ENCODE results near the gene RASSF8. TPM values are rescaled to one million over a fixed set of nuclear protein-coding genes. Genes with fewer than 3 reads are reported as not detected.
A peak's percentile ranks its signal among the peaks of the same experiment; 100 is the strongest.

RASSF8 gene
- total RNA-seq, 6 donors from 2014 or later = 23.0 to 78.5 (median 60.7) TPM

- ATAC-seq (ENCODE audit: low FRiP score in 2 of 2) (no peak), DNase-seq (no peak)
- no peaks in the 10 kb centered on the region for H3K27me3 ChIP-seq
- H3K27ac ChIP-seq = peak overlapping the region in 3 of 4 donors; percentile 3 to 45 (median 12)
- WGBS, 2 donors = 78 to 87% methylated on average over 2 of the region's 2 CpGs
- peaks cover 15 to 34% (median 20%) of the 10 kb centered on the region in 4 donors for H3K4me1 ChIP-seq
- H3K36me3 ChIP-seq = no peaks in the 10 kb centered on the region
- no peaks in the 10 kb centered on the region for H3K9me3 ChIP-seq
- TF ChIP-seq, protein P1, sequence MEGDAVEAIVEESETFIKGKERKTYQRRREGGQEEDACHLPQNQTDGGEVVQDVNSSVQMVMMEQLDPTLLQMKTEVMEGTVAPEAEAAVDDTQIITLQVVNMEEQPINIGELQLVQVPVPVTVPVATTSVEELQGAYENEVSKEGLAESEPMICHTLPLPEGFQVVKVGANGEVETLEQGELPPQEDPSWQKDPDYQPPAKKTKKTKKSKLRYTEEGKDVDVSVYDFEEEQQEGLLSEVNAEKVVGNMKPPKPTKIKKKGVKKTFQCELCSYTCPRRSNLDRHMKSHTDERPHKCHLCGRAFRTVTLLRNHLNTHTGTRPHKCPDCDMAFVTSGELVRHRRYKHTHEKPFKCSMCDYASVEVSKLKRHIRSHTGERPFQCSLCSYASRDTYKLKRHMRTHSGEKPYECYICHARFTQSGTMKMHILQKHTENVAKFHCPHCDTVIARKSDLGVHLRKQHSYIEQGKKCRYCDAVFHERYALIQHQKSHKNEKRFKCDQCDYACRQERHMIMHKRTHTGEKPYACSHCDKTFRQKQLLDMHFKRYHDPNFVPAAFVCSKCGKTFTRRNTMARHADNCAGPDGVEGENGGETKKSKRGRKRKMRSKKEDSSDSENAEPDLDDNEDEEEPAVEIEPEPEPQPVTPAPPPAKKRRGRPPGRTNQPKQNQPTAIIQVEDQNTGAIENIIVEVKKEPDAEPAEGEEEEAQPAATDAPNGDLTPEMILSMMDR (IDR thresholded peaks at IDR 0.05) = no peak
- TF ChIP-seq EP300 (IDR thresholded peaks at IDR 0.05) = no peak
- TF ChIP-seq POLR2A (IDR thresholded peaks at IDR 0.05) = no peak
- TF ChIP-seq POLR2AphosphoS5 (IDR thresholded peaks at IDR 0.05) = no peak
- H3K4me3 ChIP-seq = no peak overlapping the region
Observed at GRCh38 chr12:25994901-25995625, 36.6 kb downstream of the RASSF8 start.

DNA sequence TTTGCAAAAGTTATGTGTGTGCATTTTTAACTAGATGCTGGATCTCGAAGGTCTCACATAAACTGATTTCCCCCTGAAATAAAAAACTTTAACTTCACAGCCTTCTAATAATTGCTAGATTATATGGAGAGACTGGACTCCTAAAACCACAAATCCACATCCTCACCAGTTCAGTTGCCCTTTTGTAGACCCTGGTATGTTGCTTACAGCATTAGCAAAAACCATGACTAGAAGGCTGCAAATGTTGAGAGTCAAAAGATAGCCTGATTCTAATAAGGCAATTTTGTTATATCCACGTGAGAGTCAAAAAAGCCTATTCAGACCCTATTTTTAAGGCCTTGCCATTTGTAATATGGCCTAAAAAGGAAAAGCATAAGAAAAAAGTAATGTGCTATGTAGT, 37.4 kb downstream of the RASSF8 start:
- ATAC-seq (ENCODE audit: low FRiP score in 2 of 2) = no peak
- Histone ChIP-seq H3K4me1 (peaks cover 15 to 33% (median 20%) of the 10 kb centered on the region in 4 donors), H3K36me3 (no peaks in the 10 kb centered on the region), H3K4me3 (no peak overlapping the region), H3K27me3 (no peaks in the 10 kb centered on the region), H3K27ac (peak overlapping the region in 1 of 4 donors; percentile 56), H3K9me3 (no peaks in the 10 kb centered on the region)
- DNase-seq = no peak
- TF ChIP-seq POLR2A (IDR thresholded peaks at IDR 0.05) (no peak), EP300 (IDR thresholded peaks at IDR 0.05) (no peak), POLR2AphosphoS5 (IDR thresholded peaks at IDR 0.05) (no peak)
- TF ChIP-seq, protein P1 (IDR thresholded peaks at IDR 0.05) = no peak
- WGBS, 2 donors = 92% methylated on average over 2 of the region's 2 CpGs

- no peak overlapping the region for H3K4me3 ChIP-seq
- H3K9me3 ChIP-seq = no peaks in the 10 kb centered on the region
- no peaks in the 10 kb centered on the region for H3K27me3 ChIP-seq
- no peaks in the 10 kb centered on the region for H3K36me3 ChIP-seq
- ATAC-seq (ENCODE audit: low FRiP score in 2 of 2) (no peak), DNase-seq (no peak)
- TF ChIP-seq, protein P1 (IDR thresholded peaks at IDR 0.05) = no peak
- TF ChIP-seq POLR2A (IDR thresholded peaks at IDR 0.05) (no peak), EP300 (IDR thresholded peaks at IDR 0.05) (no peak), POLR2AphosphoS5 (IDR thresholded peaks at IDR 0.05) (no peak)
- peak overlapping the region in 1 of 4 donors; percentile 56 for H3K27ac ChIP-seq
- 67 to 91% methylated on average over 1 of the region's 1 CpG for WGBS, 2 donors
- H3K4me1 ChIP-seq = peaks cover 11 to 26% (median 18%) of the 10 kb centered on the region in 4 donors
Observed at GRCh38 chr12:25996677-25997076, 38.2 kb downstream of the RASSF8 start.

GRCh38 chr12:25997201-25997963, 38.9 kb downstream of the RASSF8 start:
- Histone ChIP-seq H3K27me3 (no peaks in the 10 kb centered on the region), H3K4me3 (no peak overlapping the region), H3K4me1 (peaks cover 7 to 26% (median 16%) of the 10 kb centered on the region in 4 donors), H3K36me3 (no peaks in the 10 kb centered on the region), H3K27ac (no peak overlapping the region), H3K9me3 (no peaks in the 10 kb centered on the region)
- TF ChIP-seq POLR2A (IDR thresholded peaks at IDR 0.05) = no peak
- no peak for TF ChIP-seq EP300 (IDR thresholded peaks at IDR 0.05)
- TF ChIP-seq POLR2AphosphoS5 (IDR thresholded peaks at IDR 0.05) = no peak
- TF ChIP-seq, protein P1 (IDR thresholded peaks at IDR 0.05) = no peak
- 66 to 74% methylated on average over 6 of the region's 6 CpGs for WGBS, 2 donors
- DNase-seq (no peak), ATAC-seq (ENCODE audit: low FRiP score in 2 of 2) (peak in 1 of 2 donors; percentile 58)
